ENCODE results near the gene RGS5.

Gene RGS5

GRCh38 chr1:163174524-163175437 is 27.9 kb downstream of the RGS5 start:
- no peak overlapping the region for H3K27ac ChIP-seq (ENCODE audit: low read length)
- no peaks in the 10 kb centered on the region for H3K4me1 ChIP-seq (ENCODE audit: low read length)
- no peaks in the 10 kb centered on the region for H3K36me3 ChIP-seq (replicated peaks; ENCODE audit: low read depth, low read length)
- no peak overlapping the region for H2AFZ ChIP-seq (ENCODE audit: low read depth, low read length)
- H3K79me2 ChIP-seq (ENCODE audit: low read length): no peaks in the 10 kb centered on the region
- no peak overlapping the region for H3K4me2 ChIP-seq (ENCODE audit: low read length)
- no peak overlapping the region for H3K9ac ChIP-seq (ENCODE audit: low read length)
- H3K27me3 ChIP-seq (ENCODE audit: low read depth, low read length): peaks cover 28% of the 10 kb centered on the region
- H3K4me3 ChIP-seq (ENCODE audit: low read length): no peak overlapping the region
- H3K9me3 ChIP-seq (ENCODE audit: insufficient read depth, low read length): no peaks in the 10 kb centered on the region
- TF ChIP-seq CTCF (IDR thresholded peaks at IDR 0.05; ENCODE audit: low read depth, low read length): peak; percentile 98
- TF ChIP-seq EZH2phosphoT487 (IDR thresholded peaks at IDR 0.05; ENCODE audit: low read depth): no peak
- no peaks in the 10 kb centered on the region for H4K20me1 ChIP-seq (ENCODE audit: insufficient read depth, low read length)

GRCh38 chr1:163173121-163173520 is 29.6 kb downstream of the RGS5 start:
- Histone ChIP-seq H3K27me3 (ENCODE audit: low read depth, low read length) (peaks cover 30% of the 10 kb centered on the region), H3K79me2 (ENCODE audit: low read length) (no peaks in the 10 kb centered on the region), H3K9me3 (ENCODE audit: insufficient read depth, low read length) (no peaks in the 10 kb centered on the region), H2AFZ (ENCODE audit: low read depth, low read length) (no peak overlapping the region), H4K20me1 (ENCODE audit: insufficient read depth, low read length) (no peaks in the 10 kb centered on the region), H3K4me1 (ENCODE audit: low read length) (no peaks in the 10 kb centered on the region), H3K4me2 (ENCODE audit: low read length) (no peak overlapping the region), H3K9ac (ENCODE audit: low read length) (no peak overlapping the region), H3K4me3 (ENCODE audit: low read length) (no peak overlapping the region), H3K36me3 (replicated peaks; ENCODE audit: low read depth, low read length) (no peaks in the 10 kb centered on the region), H3K27ac (ENCODE audit: low read length) (no peak overlapping the region)
- no peak for TF ChIP-seq EZH2phosphoT487 (IDR thresholded peaks at IDR 0.05; ENCODE audit: low read depth)
- TF ChIP-seq CTCF (IDR thresholded peaks at IDR 0.05; ENCODE audit: low read depth, low read length): no peak

GRCh38 chr1:163172596-163172995 is 30.1 kb downstream of the RGS5 start:
- Histone ChIP-seq H4K20me1 (ENCODE audit: insufficient read depth, low read length) (no peaks in the 10 kb centered on the region), H3K9ac (ENCODE audit: low read length) (no peak overlapping the region), H3K9me3 (ENCODE audit: insufficient read depth, low read length) (no peaks in the 10 kb centered on the region), H3K36me3 (replicated peaks; ENCODE audit: low read depth, low read length) (no peaks in the 10 kb centered on the region), H3K4me3 (ENCODE audit: low read length) (no peak overlapping the region), H3K4me2 (ENCODE audit: low read length) (no peak overlapping the region), H3K27me3 (ENCODE audit: low read depth, low read length) (peaks cover 30% of the 10 kb centered on the region), H3K27ac (ENCODE audit: low read length) (no peak overlapping the region), H3K79me2 (ENCODE audit: low read length) (no peaks in the 10 kb centered on the region), H2AFZ (ENCODE audit: low read depth, low read length) (no peak overlapping the region), H3K4me1 (ENCODE audit: low read length) (no peaks in the 10 kb centered on the region)
- TF ChIP-seq CTCF (IDR thresholded peaks at IDR 0.05; ENCODE audit: low read depth, low read length) (no peak), EZH2phosphoT487 (IDR thresholded peaks at IDR 0.05; ENCODE audit: low read depth) (no peak)

GRCh38 chr1:163171826-163172225 is 30.9 kb downstream of the RGS5 start:
- no peaks in the 10 kb centered on the region for H3K9me3 ChIP-seq (ENCODE audit: insufficient read depth, low read length)
- H3K4me3 ChIP-seq (ENCODE audit: low read length): no peak overlapping the region
- no peak overlapping the region for H3K4me2 ChIP-seq (ENCODE audit: low read length)
- H3K4me1 ChIP-seq (ENCODE audit: low read length): no peaks in the 10 kb centered on the region
- no peak overlapping the region for H3K9ac ChIP-seq (ENCODE audit: low read length)
- H2AFZ ChIP-seq (ENCODE audit: low read depth, low read length): no peak overlapping the region
- H3K36me3 ChIP-seq (replicated peaks; ENCODE audit: low read depth, low read length): no peaks in the 10 kb centered on the region
- H3K27ac ChIP-seq (ENCODE audit: low read length): no peak overlapping the region
- TF ChIP-seq EZH2phosphoT487 (IDR thresholded peaks at IDR 0.05; ENCODE audit: low read depth) (no peak), CTCF (IDR thresholded peaks at IDR 0.05; ENCODE audit: low read depth, low read length) (no peak)
- no peaks in the 10 kb centered on the region for H3K79me2 ChIP-seq (ENCODE audit: low read length)
- peaks cover 31% of the 10 kb centered on the region for H3K27me3 ChIP-seq (ENCODE audit: low read depth, low read length)
- H4K20me1 ChIP-seq (ENCODE audit: insufficient read depth, low read length): no peaks in the 10 kb centered on the region
